MM.1S (cell line): Measurements from ENCODE around the gene EMC8.

ENCODE experiments used
- DNase-seq: peaks from one replicate; pipeline ENCODE4 v3.0.0-alpha.2; 2015
- H2AFZ ChIP-seq: fragments of 300-600 bp; sonication (generic); 2 replicates; pipeline ENCODE4 v1.6.0; 2016; ENCODE audit warnings: antibody characterized with exemption, low read length
- H3F3A ChIP-seq: fragments of 300-600 bp; sonication (generic); 2 replicates; pipeline ENCODE4 v1.6.1; 2016; ENCODE audit warnings: mild to moderate bottlenecking, antibody characterized with exemption, low read length, moderate library complexity, mixed read lengths; ENCODE audit not compliant: insufficient read depth
- H3K27ac ChIP-seq: fragments of 300-600 bp; sonication (generic); 2 replicates; pipeline ENCODE4 v1.5.1; 2016; ENCODE audit warnings: mild to moderate bottlenecking, low read length
- H3K27me3 ChIP-seq: fragments of 300-600 bp; sonication (generic); replicated peaks from 2 replicates; pipeline ENCODE4 v1.6.0; 2016; ENCODE audit warnings: low read length; ENCODE audit not compliant: insufficient read depth
- H3K36me3 ChIP-seq: fragments of 300-600 bp; sonication (generic); replicated peaks from 2 replicates; pipeline ENCODE4 v1.6.1; 2016; ENCODE audit warnings: mild to moderate bottlenecking, low read length, mixed read lengths; ENCODE audit not compliant: insufficient read depth
- H3K4me1 ChIP-seq: fragments of 300-600 bp; sonication (generic); 2 replicates; pipeline ENCODE4 v1.6.1; 2016; ENCODE audit warnings: low read length, mixed read lengths
- H3K4me2 ChIP-seq: fragments of 300-600 bp; sonication (generic); 2 replicates; pipeline ENCODE4 v1.6.0; 2016; ENCODE audit warnings: low read depth, low read length
- H3K4me3 ChIP-seq: fragments of 300-600 bp; sonication (generic); 2 replicates; pipeline ENCODE4 v1.5.1; 2016; ENCODE audit warnings: low read length, mixed read lengths
- H3K79me2 ChIP-seq: fragments of 300-600 bp; sonication (generic); 2 replicates; pipeline ENCODE4 v1.6.1; 2016; ENCODE audit warnings: mixed run types, low read length, mixed read lengths
- H3K9ac ChIP-seq: fragments of 300-600 bp; sonication (generic); 2 replicates; pipeline ENCODE4 v1.6.1; 2016; ENCODE audit warnings: low read length, mixed read lengths
- H3K9me2 ChIP-seq: fragments of 300-600 bp; sonication (generic); replicated peaks from 2 replicates; pipeline ENCODE4 v1.6.1; 2016; ENCODE audit warnings: mild to moderate bottlenecking, low read length, mixed read lengths; ENCODE audit not compliant: insufficient read depth
- H3K9me3 ChIP-seq: fragments of 300-600 bp; sonication (generic); replicated peaks from 2 replicates; pipeline ENCODE4 v1.6.1; 2016; ENCODE audit warnings: mild to moderate bottlenecking, low read length, mixed read lengths; ENCODE audit not compliant: insufficient read depth
- H4K20me1 ChIP-seq: fragments of 300-600 bp; sonication (generic); 2 replicates; pipeline ENCODE4 v1.6.1; 2016; ENCODE audit warnings: mild to moderate bottlenecking, low read length, moderate library complexity, mixed read lengths; ENCODE audit not compliant: insufficient read depth
- CTCF ChIP-seq: fragments of 300-600 bp; sonication (generic); IDR thresholded peaks from 2 replicates; pipeline ENCODE4 v1.5.1; 2016; ENCODE audit warnings: antibody characterized with exemption, low read length, mixed read lengths
- EZH2 ChIP-seq: fragments of 300-600 bp; sonication (generic); optimal IDR thresholded peaks from 2 replicates; pipeline ENCODE3; 2017; ENCODE audit warnings: low read depth, mild to moderate bottlenecking, antibody characterized with exemption, low read length, mixed read lengths
- EZH2phosphoT487 ChIP-seq: fragments of 300-600 bp; sonication (generic); IDR thresholded peaks from 2 replicates; pipeline ENCODE4 v1.6.1; 2018; ENCODE audit warnings: antibody characterized with exemption, low read length

The EMC8 gene

GRCh38 chr16:85834741-85835140 is 35.4 kb upstream of the EMC8 start:
- no peak for DNase-seq
- H3K79me2 ChIP-seq: no peaks in the 10 kb centered on the region
- no peaks in the 10 kb centered on the region for H3K36me3 ChIP-seq
- TF ChIP-seq CTCF (no peak), EZH2 (no peak), EZH2phosphoT487 (no peak)
- no peak overlapping the region for H3K4me3 ChIP-seq
- H3K27ac ChIP-seq: no peak overlapping the region
- H2AFZ ChIP-seq: no peak overlapping the region
- no peaks in the 10 kb centered on the region for H4K20me1 ChIP-seq
- no peaks in the 10 kb centered on the region for H3F3A ChIP-seq
- no peaks in the 10 kb centered on the region for H3K4me1 ChIP-seq
- H3K4me2 ChIP-seq: no peak overlapping the region
- H3K9me3 ChIP-seq: no peaks in the 10 kb centered on the region
- H3K9me2 ChIP-seq: no peaks in the 10 kb centered on the region
- peaks cover 76% of the 10 kb centered on the region for H3K27me3 ChIP-seq
- H3K9ac ChIP-seq: no peak overlapping the region

- Histone ChIP-seq H3K9me3 (no peaks in the 10 kb centered on the region), H3K27ac (no peak overlapping the region), H3K36me3 (no peaks in the 10 kb centered on the region), H3K4me2 (no peak overlapping the region), H3K9ac (no peak overlapping the region), H3F3A (no peaks in the 10 kb centered on the region), H4K20me1 (no peaks in the 10 kb centered on the region), H3K9me2 (no peaks in the 10 kb centered on the region), H3K79me2 (no peaks in the 10 kb centered on the region), H3K27me3 (peaks cover 69% of the 10 kb centered on the region), H3K4me1 (no peaks in the 10 kb centered on the region), H3K4me3 (no peak overlapping the region), H2AFZ (no peak overlapping the region)
- TF ChIP-seq CTCF (no peak), EZH2 (no peak), EZH2phosphoT487 (no peak)
- DNase-seq: no peak
These were observed 34.0 kb upstream of the EMC8 start for GRCh38 chr16:85833219-85833920.

- H3K27me3 ChIP-seq: peaks cover 62% of the 10 kb centered on the region
- H3K27ac ChIP-seq: no peak overlapping the region
- H3K4me1 ChIP-seq: no peaks in the 10 kb centered on the region
- no peaks in the 10 kb centered on the region for H3F3A ChIP-seq
- no peaks in the 10 kb centered on the region for H3K9me3 ChIP-seq
- no peaks in the 10 kb centered on the region for H3K79me2 ChIP-seq
- H4K20me1 ChIP-seq: no peaks in the 10 kb centered on the region
- H3K36me3 ChIP-seq: no peaks in the 10 kb centered on the region
- H3K4me2 ChIP-seq: no peak overlapping the region
- DNase-seq: no peak
- no peak for TF ChIP-seq CTCF
- H2AFZ ChIP-seq: no peak overlapping the region
- no peak overlapping the region for H3K4me3 ChIP-seq
- H3K9me2 ChIP-seq: no peaks in the 10 kb centered on the region
- no peak overlapping the region for H3K9ac ChIP-seq
These were observed 33.4 kb upstream of the EMC8 start for GRCh38 chr16:85832570-85833218.
